Germinal center (tissue), 1 donor: ENCODE data around the gene NXNL2.

ENCODE experiments used
- DNase-seq: peaks from one replicate; pipeline ENCODE4 v3.0.0; 2012; ENCODE audit warnings: mixed read lengths, low spot score

The NXNL2 gene

DNA sequence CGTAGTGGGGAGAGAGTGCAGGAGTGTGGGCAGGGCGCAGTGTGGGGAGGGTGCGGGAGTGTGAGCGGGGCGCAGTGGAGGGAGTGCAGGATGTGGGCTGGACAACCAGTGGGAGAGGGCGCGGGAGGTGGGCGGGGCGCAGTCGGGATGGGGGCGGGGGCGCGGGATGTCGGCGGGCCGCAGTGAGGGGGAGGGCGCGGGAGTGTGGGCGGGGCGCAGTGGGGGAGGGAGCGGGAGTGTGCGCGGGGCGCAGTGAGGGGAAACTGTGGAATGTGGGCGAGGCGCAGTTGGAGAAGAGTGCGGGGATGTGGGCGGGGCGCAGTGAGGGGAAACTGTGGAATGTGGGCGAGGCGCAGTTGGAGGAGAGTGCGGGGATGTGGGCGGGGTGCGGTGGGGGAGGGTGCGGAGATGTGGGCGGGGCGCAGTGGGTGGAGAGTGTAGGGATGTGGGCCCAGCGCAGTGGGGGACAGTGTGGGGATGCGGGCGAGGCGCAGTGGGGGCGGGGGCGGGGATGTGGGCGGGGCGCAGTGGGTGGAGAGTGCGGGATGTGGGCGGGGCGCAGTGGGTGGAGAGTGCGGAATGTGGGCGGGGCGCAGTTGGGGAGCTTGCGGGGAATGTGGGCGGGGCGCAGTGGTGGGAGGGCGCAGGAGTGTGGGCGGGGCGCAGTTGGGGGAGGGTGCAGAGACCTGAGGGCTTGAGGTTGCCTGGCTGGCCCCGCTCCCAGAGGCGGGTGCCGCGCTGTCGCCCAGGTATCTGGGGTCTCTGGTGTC is at the start of gene NXNL2:
Gene NXNL2, plus strand, starts transcription at position 723 of the 770 bp plus-strand sequence. CDS start 257 bp downstream, outside the sequence.
- peak; percentile 36 for DNase-seq

DNA sequence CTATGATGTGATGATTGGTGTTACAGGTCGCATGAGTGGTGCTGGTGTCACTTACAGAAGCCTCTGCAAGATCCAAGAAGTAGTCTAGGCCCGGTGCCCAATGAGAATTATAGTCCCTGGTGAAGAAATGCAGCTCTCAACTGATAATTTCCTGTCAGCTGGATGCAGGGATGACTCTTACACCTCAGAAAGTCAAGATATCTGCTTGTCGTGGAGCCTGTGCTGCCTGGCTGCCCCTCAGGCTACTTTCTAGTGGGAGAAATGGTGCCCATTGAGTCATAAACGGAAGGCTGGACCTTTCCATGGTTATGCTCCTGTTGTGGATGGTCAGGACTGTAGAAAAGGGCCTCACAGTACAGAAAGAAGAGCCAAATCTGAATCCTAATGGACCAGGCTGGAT is 46.8 kb upstream of the NXNL2 start:
- DNase-seq: no peak

DNA sequence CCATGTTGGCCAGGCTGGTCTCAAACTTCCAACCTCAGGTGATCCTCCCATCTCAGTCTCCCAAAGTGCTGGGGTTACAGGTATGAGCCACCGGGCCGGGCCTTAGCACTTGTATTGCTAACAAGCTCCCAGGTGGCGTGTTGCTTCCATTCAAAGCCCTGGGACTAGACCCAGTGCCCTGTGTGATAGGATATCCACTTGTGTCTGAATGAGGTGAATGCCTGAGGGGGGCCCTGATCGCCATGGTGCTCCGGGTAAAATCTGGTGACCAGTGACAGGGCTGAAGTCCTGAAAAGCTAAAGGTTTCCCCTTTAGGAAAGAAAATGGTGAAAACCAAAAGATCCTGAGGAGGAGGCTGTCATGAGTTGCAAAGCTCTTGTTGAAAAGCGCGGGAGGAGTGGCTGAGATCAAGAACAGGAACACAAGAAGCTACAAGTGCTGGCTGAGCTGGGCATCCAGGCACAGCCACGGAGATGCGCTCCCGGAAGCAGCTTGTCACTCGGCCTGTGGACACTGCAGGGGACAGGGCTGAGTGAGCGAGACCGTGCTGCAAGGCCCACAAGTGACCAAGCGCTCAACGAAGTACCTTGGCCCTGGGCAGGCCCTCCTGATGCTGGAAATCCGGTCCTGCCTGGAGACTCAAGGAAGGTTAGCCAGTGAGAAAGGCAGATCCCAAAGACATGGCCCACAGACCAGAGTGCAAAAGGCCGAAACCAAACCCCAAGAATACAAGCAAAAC is 39.8 kb upstream of the NXNL2 start:
- no peak for DNase-seq

GRCh38 chr9:88497224-88497623 is 37.8 kb upstream of the NXNL2 start:
- DNase-seq: no peak

DNA sequence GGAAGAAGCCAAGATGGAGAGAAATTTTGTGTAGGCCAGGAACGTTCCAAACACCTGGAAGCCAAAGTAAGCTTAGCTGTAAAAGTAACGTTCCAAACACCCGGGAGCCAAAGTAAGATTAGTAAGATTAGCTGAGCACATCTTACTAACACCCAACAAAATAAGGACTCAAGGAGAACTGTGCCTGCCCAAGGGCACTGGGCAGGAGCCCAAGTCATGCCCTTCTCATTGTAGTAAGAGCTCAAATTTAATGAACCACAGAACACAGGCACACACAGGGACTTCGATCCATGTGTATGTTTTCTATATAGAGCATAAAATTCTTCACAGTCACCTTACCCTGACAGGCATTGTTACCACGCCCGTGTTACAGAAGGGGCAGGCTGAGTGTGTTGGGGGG is 36.1 kb upstream of the NXNL2 start:
- DNase-seq: no peak

DNA sequence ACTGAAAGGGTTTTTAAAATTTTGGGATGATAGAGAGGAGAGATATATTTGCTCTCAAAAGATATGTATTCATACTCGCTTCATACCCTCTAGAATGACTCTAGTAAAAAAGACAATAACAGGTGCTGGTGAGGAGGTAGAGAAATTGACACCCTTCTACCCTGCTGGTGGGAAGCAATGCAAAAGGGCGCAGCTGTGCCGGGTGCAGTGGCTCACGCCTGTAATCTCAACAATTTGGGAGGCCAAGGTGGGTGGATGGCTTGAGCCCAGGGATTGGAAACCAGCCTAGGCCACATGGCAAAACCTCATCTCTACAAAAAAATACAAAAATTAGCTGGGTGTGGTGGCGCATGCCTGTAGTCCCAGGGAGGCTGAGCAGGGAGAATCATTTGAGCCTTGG is 33.9 kb upstream of the NXNL2 start:
- no peak for DNase-seq

- no peak for DNase-seq
Observed at GRCh38 chr9:88502552-88503034, 32.4 kb upstream of the NXNL2 start.

DNA sequence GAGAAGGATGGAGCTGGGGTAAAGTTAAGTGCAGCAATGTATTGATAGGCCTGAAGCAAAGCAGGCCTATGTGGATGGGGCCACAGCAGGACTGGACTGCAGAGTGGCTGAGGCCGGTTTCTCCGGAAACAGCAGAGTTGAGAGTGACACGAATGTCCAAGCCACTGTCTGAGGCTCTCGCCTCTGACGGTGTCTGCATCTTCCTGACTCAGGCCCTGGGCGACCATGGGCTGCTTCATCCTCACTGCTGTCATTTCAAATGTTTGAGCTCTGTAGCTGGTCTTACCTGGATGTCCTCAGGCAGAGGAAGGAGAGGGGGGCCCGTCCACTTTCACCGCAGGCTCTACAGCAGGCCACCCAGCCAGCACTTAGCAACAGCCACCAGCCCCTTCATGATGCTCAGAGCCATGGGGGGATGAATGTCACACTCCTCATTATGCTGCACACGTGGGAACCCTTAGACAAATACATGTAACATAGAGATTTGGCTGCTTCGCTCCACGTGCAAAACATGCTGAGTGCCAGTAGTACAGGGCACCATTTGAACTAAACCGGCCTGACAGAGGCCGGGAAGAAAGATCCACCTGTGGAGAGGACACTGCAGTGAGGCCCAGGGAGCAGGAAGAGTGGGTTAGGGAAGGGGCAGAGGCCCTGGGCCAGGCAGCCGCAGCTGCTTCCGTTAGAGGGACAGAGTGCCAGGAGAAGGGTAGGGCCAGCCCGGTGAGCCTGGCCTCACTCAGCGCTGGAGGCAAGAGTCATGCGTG is 31.7 kb upstream of the NXNL2 start:
- DNase-seq: no peak

DNA sequence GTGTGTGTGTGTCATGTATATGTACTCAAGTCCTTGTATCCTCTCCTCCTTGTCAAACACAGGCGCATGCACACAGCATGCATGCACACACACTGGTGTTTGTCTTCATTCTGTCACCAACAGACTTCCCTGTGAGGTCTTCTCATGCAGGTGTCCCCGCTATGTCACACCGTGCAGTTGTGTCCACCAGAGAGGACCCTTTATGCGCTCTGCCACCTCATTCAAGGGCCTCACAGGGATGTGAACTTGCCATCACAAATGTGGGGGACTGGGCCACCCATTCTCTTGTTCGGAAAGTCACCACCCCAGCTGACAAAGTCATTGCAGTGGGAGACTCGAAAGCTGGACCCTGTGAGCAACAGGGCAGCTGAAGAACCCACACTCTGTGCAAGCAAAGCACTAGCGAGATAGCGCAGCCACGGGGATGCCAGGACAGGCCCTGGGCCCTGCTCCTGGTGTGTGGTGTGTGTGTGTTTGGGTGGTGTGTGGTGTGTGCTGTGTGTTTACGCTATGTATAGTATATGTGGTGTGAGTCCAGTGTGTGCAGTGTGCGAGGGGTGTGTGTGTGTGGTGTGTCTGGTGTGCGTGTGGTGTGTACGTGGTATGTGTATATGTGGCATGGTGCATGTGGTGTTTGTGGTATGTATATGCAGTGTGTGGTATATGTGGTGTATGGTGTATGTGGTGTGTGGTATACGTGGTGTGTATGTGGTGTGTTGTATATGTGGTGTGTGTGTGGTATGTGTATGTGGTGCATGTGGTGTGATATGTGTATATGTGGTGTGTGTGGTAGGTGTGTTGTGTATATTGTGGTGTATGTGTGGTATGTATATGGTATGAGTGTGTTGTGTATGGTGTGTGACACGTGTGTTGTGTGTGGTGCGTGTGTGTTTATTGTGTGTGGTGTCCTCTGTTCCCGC is 30.9 kb upstream of the NXNL2 start:
- no peak for DNase-seq

- DNase-seq: no peak
Observed at GRCh38 chr9:88508326-88508725, 26.7 kb upstream of the NXNL2 start.

DNA sequence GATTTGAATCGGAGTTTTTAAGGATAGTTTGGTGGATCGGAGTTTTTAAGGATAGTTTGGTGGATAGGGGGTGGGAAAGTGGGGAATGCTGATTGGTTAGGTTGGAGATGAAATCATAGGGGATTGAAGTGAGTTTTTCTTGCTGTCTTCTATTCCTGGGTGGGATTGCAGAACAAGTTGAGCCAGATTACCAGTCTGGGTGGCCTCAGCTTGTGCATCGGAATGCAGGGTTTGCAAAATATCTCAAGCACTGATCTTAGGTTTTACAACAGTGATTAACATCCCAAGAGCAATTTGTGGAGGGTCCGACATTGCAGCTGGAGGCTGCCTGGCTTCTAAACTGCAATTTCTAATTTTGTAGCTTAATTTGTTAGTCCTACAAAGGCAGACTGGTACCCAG is 23.1 kb upstream of the NXNL2 start:
- no peak for DNase-seq

DNA sequence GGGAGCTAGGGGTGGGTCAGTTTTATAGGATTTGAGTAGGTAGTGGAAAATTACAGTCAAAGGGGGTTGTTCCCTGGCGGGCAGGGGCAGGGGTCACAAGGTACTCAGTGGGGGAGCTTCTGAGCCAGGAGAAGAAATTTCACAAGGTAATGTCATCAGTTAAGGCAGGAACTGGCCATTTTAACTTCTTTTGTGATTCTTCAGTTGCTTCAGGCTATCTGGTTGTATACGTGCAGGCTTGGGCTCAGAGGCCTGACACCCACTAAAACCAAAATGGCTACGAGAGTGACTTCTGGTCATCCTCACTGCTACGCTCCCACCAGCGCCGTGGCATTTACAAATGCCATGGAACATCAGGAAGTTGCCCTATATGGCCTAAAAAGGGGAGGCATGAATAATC is 20.7 kb upstream of the NXNL2 start:
- no peak for DNase-seq

GRCh38 chr9:88521308-88521707 is 13.7 kb upstream of the NXNL2 start:
- DNase-seq: no peak

- DNase-seq: no peak
Observed at GRCh38 chr9:88522360-88522759, 12.6 kb upstream of the NXNL2 start.

DNA sequence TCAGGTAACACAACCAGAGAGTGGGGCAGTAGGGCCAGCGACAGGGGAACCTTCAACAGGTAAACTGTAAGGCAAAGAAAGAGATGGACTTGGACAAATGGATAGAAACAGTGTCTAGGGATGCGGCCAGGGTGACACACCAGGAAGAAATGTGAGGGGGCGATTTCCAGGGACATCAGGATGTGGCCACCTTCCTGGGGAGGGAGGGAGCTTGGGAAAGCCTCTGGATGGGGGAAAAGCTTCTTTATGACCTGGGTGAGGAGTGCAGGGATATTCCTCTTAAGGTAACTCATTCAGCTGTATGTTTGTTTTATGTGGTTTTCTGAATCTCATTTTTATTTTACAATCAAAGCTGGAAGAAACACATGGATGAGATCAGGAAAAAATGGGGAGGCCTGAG is 11.9 kb upstream of the NXNL2 start:
- DNase-seq: no peak

GRCh38 chr9:88524911-88525310 is 10.1 kb upstream of the NXNL2 start:
- no peak for DNase-seq

DNA sequence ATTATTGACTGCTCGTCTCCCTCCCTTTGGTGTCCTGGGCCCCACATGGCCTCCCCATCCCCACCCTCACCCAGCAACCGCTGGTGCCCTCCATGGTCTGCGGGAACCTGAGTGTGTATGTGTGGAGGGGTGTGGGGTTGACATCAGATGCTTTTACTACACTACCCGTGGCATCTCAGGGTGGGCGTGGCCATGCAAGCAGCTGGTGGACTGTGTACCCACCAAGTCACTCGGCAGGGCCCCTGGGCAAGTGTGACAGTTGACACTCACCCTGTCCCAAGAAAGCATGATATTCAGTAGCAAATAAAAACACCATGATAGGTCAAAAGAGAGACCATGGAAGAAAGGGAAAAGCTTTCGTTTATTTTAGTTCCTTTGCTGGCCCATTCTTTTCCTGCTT is 7.4 kb upstream of the NXNL2 start:
- DNase-seq: no peak

GRCh38 chr9:88528080-88528790 is 6.7 kb upstream of the NXNL2 start:
- DNase-seq: no peak

DNA sequence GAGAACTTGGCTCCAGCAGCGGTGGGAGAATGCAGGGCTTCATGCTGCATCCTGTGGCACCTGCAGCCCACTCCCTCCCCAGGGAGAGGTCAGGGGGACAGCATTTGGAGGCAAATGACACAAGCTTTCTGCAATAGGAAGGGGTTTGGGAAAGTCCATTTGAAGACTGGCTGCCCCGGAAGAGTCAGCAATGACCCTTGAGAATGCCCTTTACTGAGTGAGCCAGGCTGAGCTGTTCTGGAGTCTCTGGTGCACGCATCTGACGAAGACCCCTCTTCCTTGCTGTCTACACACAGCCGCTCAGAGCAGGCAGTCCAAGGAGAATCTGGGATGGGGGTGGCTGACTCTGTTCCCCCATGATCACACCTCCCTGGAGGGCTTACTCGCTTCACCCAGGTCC is 5.5 kb upstream of the NXNL2 start:
- DNase-seq: no peak

- no peak for DNase-seq
Observed at GRCh38 chr9:88530051-88530450, 4.9 kb upstream of the NXNL2 start.
